Right hindlimb (tissue), 1 donor: ENCODE results near the gene SYCP2L.
"Not testable (repeated sequence)": the region's sequence is repeated elsewhere in the genome, so short reads cannot be mapped to it uniquely, and the experiment has no call there.

Experiments used
- DNase-seq: peaks from one replicate; pipeline ENCODE4 v3.0.0-alpha.2; 2018

Gene SYCP2L

GRCh38 chr6:10882253-10882630, 4.6 kb upstream of the SYCP2L start:
- not testable (repeated sequence) for DNase-seq

GRCh38 chr6:10882657-10883171, 4.1 kb upstream of the SYCP2L start:
- DNase-seq: peak; percentile 21

GRCh38 chr6:10883312-10884244, 3.3 kb upstream of the SYCP2L start:
- DNase-seq: peak; percentile 26

- peak; percentile 30 for DNase-seq
Measured at GRCh38 chr6:10884245-10884972, 2.4 kb upstream of the SYCP2L start.

- DNase-seq: not testable (repeated sequence)
Measured at GRCh38 chr6:10886365-10886690, 524 bp upstream of the SYCP2L start.

- DNase-seq: no peak
Measured at GRCh38 chr6:10890151-10890550, 3.3 kb downstream of the SYCP2L start.

- no peak for DNase-seq
Measured at GRCh38 chr6:10891960-10892359, 5.1 kb downstream of the SYCP2L start.

GRCh38 chr6:10894958-10895357, 8.1 kb downstream of the SYCP2L start:
- no peak for DNase-seq

GRCh38 chr6:10896691-10897090, 9.8 kb downstream of the SYCP2L start:
- no peak for DNase-seq

GRCh38 chr6:10901770-10902169, 14.9 kb downstream of the SYCP2L start:
- DNase-seq: no peak

GRCh38 chr6:10904015-10904414, 17.2 kb downstream of the SYCP2L start:
- DNase-seq: no peak

- DNase-seq: no peak
Measured at GRCh38 chr6:10908228-10908627, 21.4 kb downstream of the SYCP2L start.

GRCh38 chr6:10919520-10919919, 32.7 kb downstream of the SYCP2L start:
- not testable (repeated sequence) for DNase-seq

- DNase-seq: no peak
Measured at GRCh38 chr6:10933126-10933525, 46.3 kb downstream of the SYCP2L start.

- no peak for DNase-seq
Measured at GRCh38 chr6:10939840-10940239, 53.0 kb downstream of the SYCP2L start.

GRCh38 chr6:10945845-10946244, 59.0 kb downstream of the SYCP2L start:
- no peak for DNase-seq

GRCh38 chr6:10947966-10948365, 61.1 kb downstream of the SYCP2L start:
- no peak for DNase-seq

- DNase-seq: no peak
Measured at GRCh38 chr6:10949579-10950490, 63.0 kb downstream of the SYCP2L start.

GRCh38 chr6:10951675-10952282, 64.9 kb downstream of the SYCP2L start:
- no peak for DNase-seq

GRCh38 chr6:10954590-10955010, 67.7 kb downstream of the SYCP2L start:
- DNase-seq: peak; percentile 78

GRCh38 chr6:10956776-10957175, 69.9 kb downstream of the SYCP2L start:
- no peak for DNase-seq

GRCh38 chr6:10957414-10957886, 70.6 kb downstream of the SYCP2L start:
- no peak for DNase-seq
